Caco-2 (cell line): ENCODE results near the gene KLK2. TPM values are rescaled to one million over a fixed set of nuclear protein-coding genes. Genes with fewer than 3 reads are reported as not detected.

Experiments
- BruUV-seq: library from RNA; stranded (reverse); fragments of 400-500 nt; replicated peaks from 2 replicates; lab custom pipeline; 2021; lab: Mats Ljungman, UMichigan
- CTCF ChIA-PET: fragments of 300-600 bp; sonication (Branson Sonifier 250); formaldehyde crosslinking; loops from one replicate; lab custom pipeline; 2022; ENCODE audit warnings: antibody characterized with exemption; lab: Charles Lee
- POLR2A ChIA-PET: fragments of 300-600 bp; sonication (Branson Sonifier 250); formaldehyde crosslinking; loops from one replicate; lab custom pipeline; 2022; ENCODE audit warnings: antibody characterized with exemption; lab: Charles Lee
- DNase-seq, 2 experiments: peaks; one replicate each; pipeline versions ENCODE4 v3.0.0 to v3.0.0-alpha.2; 2020 to 2022
- H3K27me3 ChIP-seq: replicated peaks from 2 replicates; pipeline ENCODE4 v1.6.0; 2011; ENCODE audit warnings: low read length; ENCODE audit not compliant: control insufficient read depth, insufficient read depth
- H3K36me3 ChIP-seq: 2 replicates; pipeline ENCODE4 v1.5.1; 2011; ENCODE audit warnings: low read length; ENCODE audit not compliant: control insufficient read depth, insufficient read depth
- H3K4me1 ChIP-seq: fragments of 250-450 bp; sonication (Bioruptor Pico); 2 replicates; pipeline ENCODE4 v1.5.1; 2020; ENCODE audit warnings: mild to moderate bottlenecking
- H3K4me3 ChIP-seq: 2 replicates; pipeline ENCODE4 v1.5.1; 2011; ENCODE audit warnings: low read depth, mild to moderate bottlenecking, control low read depth, low read length
- H3K9me3 ChIP-seq: fragments of 250-450 bp; sonication (Bioruptor Pico); 2 replicates; pipeline ENCODE4 v1.5.1; 2020; ENCODE audit warnings: mild to moderate bottlenecking, moderate library complexity
- H3K27ac Mint-ChIP-seq: one replicate; pipeline ENCODE4 v1.8.0; 2022; ENCODE audit warnings: mixed read lengths; ENCODE audit not compliant: unreplicated experiment
- H3K27me3 Mint-ChIP-seq: one replicate; pipeline ENCODE4 v1.8.0; 2022; ENCODE audit warnings: mixed read lengths; ENCODE audit not compliant: insufficient read depth, unreplicated experiment
- H3K36me3 Mint-ChIP-seq: one replicate; pipeline ENCODE4 v1.8.0; 2022; ENCODE audit warnings: mild to moderate bottlenecking, mixed read lengths; ENCODE audit not compliant: insufficient read depth, unreplicated experiment
- H3K4me1 Mint-ChIP-seq: one replicate; pipeline ENCODE4 v1.8.0; 2022; ENCODE audit warnings: low read depth, mixed read lengths; ENCODE audit not compliant: unreplicated experiment
- H3K4me3 Mint-ChIP-seq: one replicate; pipeline ENCODE4 v1.8.0; 2022; ENCODE audit warnings: mild to moderate bottlenecking, moderate library complexity, mixed read lengths; ENCODE audit not compliant: unreplicated experiment
- H3K9me3 Mint-ChIP-seq: one replicate; pipeline ENCODE4 v1.8.0; 2022; ENCODE audit warnings: mixed read lengths; ENCODE audit not compliant: unreplicated experiment
- intact Hi-C: fragments of 100-400 bp; cut with micrococcal nuclease; formaldehyde crosslinking; loops from one replicate; pipeline ENCODE4 v1.10.0; 2022; ENCODE audit not compliant: unreplicated experiment
- total RNA-seq: library from RNA; stranded (reverse); gene quantifications from 2 replicates; pipeline ENCODE4 v1.2.3, GENCODE V29; 2022
- TF ChIP-seq, protein P1 (sequence below), 2 experiments: fragments of 200-600 bp in 1 of 2; IDR thresholded peaks; 1 replicate in 1 of 2; 2 replicates in 1 of 2; pipeline versions ENCODE4 v1.5.1 to v1.8.0; 2011 to 2022; ENCODE audit warnings: antibody characterized with exemption in 1 of 2, control low read depth in 1 of 2, inconsistent platforms in 1 of 2, low read depth in 1 of 2, low read length in 1 of 2, mild to moderate bottlenecking in 1 of 2, moderate library complexity in 1 of 2; ENCODE audit not compliant: insufficient read depth in 1 of 2, severe bottlenecking in 1 of 2, unreplicated experiment in 1 of 2

Gene KLK2
- total RNA-seq, 1 experiment from 2014 or later = not detected

DNA sequence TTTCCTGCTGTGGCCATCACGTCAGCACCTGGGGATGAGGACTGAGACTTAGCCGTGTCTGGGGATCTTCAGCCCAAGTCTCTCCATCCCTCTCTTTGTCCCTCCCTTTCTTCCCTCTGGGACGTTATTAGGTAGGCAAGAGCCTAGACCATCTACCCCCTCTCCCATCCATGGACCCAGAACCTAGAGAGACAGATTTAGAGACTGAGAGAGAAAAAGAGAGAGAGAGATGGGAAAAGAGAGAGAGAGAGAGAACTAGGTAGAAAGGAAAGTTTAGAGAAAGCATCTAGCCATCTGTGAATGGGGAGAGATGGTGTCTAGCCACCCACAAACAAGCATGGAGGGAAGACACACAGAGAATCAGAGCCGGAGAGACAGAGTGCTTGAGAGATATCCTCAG lies 37.5 kb downstream of the KLK2 start:
- no peaks in the 10 kb centered on the region for H3K4me1 ChIP-seq
- DNase-seq = no peak
- CTCF ChIA-PET = no interaction called here
- H3K4me3 ChIP-seq = no peak overlapping the region
- POLR2A ChIA-PET = no interaction called here
- H3K9me3 Mint-ChIP-seq = no peaks in the 10 kb centered on the region
- H3K9me3 ChIP-seq = no peaks in the 10 kb centered on the region
- H3K4me1 Mint-ChIP-seq = no peaks in the 10 kb centered on the region
- no peak overlapping the region for H3K4me3 Mint-ChIP-seq
- no peaks in the 10 kb centered on the region for H3K27me3 ChIP-seq
- TF ChIP-seq, protein P1, sequence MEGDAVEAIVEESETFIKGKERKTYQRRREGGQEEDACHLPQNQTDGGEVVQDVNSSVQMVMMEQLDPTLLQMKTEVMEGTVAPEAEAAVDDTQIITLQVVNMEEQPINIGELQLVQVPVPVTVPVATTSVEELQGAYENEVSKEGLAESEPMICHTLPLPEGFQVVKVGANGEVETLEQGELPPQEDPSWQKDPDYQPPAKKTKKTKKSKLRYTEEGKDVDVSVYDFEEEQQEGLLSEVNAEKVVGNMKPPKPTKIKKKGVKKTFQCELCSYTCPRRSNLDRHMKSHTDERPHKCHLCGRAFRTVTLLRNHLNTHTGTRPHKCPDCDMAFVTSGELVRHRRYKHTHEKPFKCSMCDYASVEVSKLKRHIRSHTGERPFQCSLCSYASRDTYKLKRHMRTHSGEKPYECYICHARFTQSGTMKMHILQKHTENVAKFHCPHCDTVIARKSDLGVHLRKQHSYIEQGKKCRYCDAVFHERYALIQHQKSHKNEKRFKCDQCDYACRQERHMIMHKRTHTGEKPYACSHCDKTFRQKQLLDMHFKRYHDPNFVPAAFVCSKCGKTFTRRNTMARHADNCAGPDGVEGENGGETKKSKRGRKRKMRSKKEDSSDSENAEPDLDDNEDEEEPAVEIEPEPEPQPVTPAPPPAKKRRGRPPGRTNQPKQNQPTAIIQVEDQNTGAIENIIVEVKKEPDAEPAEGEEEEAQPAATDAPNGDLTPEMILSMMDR (IDR thresholded peaks at IDR 0.05; ENCODE audit: insufficient read depth in 1 of 2, low read depth in 1 of 2, low read length in 1 of 2, severe bottlenecking in 1 of 2, unreplicated experiment in 1 of 2) = no peak
- H3K27ac Mint-ChIP-seq = no peak overlapping the region
- H3K27me3 Mint-ChIP-seq = peaks cover 12% of the 10 kb centered on the region
- intact Hi-C loops = no loop called here
- no peaks in the 10 kb centered on the region for H3K36me3 ChIP-seq
- BruUV-seq = no TSS peak
- no peaks in the 10 kb centered on the region for H3K36me3 Mint-ChIP-seq

DNA sequence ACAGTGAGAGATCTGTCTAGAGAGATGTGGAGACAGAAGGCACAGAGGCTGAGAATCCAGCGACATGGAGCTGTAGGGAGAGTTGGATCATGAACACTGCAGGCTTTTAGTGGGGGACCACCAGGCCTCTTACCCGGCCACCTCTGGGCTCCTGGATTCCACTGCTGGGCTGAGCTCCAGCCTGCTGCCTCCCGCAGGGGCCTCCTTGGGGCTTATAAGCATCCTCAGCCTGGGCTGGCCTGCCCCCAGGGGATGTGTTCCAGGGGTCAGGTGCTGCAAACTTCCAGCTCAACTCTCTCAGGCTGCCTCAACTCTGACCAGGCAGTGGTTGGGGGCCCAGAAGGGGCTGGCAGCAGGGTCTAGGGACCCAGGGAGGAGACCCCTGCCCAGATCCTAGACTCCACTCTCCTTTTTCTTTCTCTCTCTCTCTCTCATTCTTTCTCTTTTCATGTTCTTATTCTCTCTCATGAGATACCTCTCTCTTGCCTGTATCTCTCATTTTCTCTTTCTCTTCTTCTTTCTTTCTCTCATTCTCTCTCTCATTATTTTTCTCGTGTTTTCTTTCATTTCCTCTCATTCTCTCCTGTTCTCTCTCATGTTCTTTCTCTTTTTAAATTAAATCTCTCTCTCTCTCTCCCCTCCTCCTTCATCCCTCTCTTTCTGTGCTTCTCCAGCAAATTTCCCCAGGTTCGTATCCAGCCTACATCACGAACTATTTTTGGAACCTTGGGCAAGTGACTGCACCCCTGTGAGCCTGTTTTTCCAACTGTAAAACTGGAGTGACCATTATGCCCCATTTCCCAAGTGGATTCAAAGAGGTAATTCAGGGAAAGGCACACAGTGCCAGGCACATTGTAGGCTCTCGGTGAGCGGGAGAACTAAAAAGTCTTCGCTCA lies 38.2 kb downstream of the KLK2 start, which contains the start of gene KLK4:
Gene KLK4, minus strand, starts transcription at position 190 of the 896 bp plus-strand sequence. CDS start 657 bp downstream, outside the sequence.
- BruUV-seq = no TSS peak
- Histone ChIP-seq H3K36me3 (no peaks in the 10 kb centered on the region), H3K9me3 (no peaks in the 10 kb centered on the region), H3K27me3 (no peaks in the 10 kb centered on the region), H3K4me3 (no peak within 1 kb of the TSS), H3K4me1 (no peaks in the 10 kb centered on the region)
- Mint-ChIP-seq H3K36me3 (no peaks in the 10 kb centered on the region), H3K9me3 (no peaks in the 10 kb centered on the region), H3K4me3 (no peak within 1 kb of the TSS), H3K27me3 (peaks cover 9% of the 10 kb centered on the region), H3K27ac (no peak within 1 kb of the TSS), H3K4me1 (no peaks in the 10 kb centered on the region)
- no peak for DNase-seq
- ChIA-PET CTCF (no interaction called here), POLR2A (interaction anchor here (0.7 kb wide), 1 partner anchor 206 kb away, joined by 22 read pairs; no protein-coding TSS in a partner anchor)
- intact Hi-C loops = no loop called here
- TF ChIP-seq, protein P1 (IDR thresholded peaks at IDR 0.05; ENCODE audit: insufficient read depth in 1 of 2, low read depth in 1 of 2, low read length in 1 of 2, severe bottlenecking in 1 of 2, unreplicated experiment in 1 of 2) = no peak

DNA sequence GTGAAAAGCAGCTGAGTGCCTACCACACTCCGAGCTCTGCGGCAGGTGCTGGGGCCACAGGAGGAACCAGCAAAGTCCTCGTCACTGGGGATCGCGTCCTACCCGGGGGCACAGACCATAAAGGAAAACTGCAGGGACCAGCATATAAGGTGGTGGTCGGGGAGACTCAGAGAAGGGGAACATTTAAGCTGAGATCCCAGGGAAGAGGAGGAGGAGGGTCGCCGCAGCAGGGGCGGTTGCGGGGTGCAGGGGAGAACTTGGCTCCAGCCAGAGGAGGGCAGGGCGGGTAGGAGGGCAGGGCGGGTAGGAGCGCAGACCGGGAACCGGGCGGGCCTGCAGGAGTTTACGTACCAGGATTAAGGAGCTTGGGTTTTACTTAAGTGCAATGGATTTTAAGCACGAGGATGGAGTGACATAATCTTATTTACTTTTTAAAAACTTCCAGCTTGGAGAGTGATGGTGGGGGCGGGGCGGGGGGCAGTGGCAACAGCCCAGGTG lies 38.9 kb downstream of the KLK2 start:
- no peaks in the 10 kb centered on the region for H3K27me3 ChIP-seq
- no peaks in the 10 kb centered on the region for H3K4me1 ChIP-seq
- CTCF ChIA-PET = no interaction called here
- no peak overlapping the region for H3K27ac Mint-ChIP-seq
- no peak overlapping the region for H3K4me3 Mint-ChIP-seq
- POLR2A ChIA-PET = interaction anchor here (0.7 kb wide), 1 partner anchor 206 kb away, joined by 22 read pairs; no protein-coding TSS in a partner anchor
- H3K36me3 ChIP-seq = no peaks in the 10 kb centered on the region
- no peaks in the 10 kb centered on the region for H3K4me1 Mint-ChIP-seq
- no TSS peak for BruUV-seq
- intact Hi-C loops = no loop called here
- H3K4me3 ChIP-seq = no peak overlapping the region
- TF ChIP-seq, protein P1 (IDR thresholded peaks at IDR 0.05; ENCODE audit: insufficient read depth in 1 of 2, low read depth in 1 of 2, low read length in 1 of 2, severe bottlenecking in 1 of 2, unreplicated experiment in 1 of 2) = no peak
- peaks cover 13% of the 10 kb centered on the region for H3K27me3 Mint-ChIP-seq
- H3K9me3 ChIP-seq = no peaks in the 10 kb centered on the region
- no peaks in the 10 kb centered on the region for H3K36me3 Mint-ChIP-seq
- H3K9me3 Mint-ChIP-seq = no peaks in the 10 kb centered on the region
- DNase-seq = no peak
